Hypothalamus (tissue), 51 donors: ENCODE results near the gene CNN2.
"Not testable (repeated sequence)": the region's sequence is repeated elsewhere in the genome, so short reads cannot be mapped to it uniquely, and the experiment has no call there.

Experiments used
- DNase-seq, 51 donors: peaks; one replicate each; lab custom pipeline; 2025; lab: John Stamatoyannopoulos, UW

The CNN2 gene

DNA sequence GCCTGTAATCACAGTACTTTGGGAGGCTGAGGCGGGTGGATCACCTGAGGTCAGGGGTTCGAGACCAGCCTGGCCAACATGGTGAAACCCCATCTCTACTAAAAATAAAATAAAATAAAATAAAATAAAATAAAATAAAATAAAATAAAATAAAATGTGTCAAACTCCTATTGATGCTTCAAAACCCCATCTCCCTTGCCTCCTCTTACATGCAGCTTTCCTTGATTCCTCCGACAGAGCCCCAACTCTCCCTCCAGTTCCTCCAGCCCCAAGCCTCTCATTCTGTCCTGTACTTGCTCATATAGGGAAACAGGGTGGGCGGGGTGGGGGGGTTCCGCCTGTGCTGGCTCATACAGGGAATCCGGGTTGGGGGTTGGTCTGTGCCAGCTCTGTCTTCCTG lies 1.3 kb upstream of the CNN2 start:
- DNase-seq: not testable (repeated sequence)

DNA sequence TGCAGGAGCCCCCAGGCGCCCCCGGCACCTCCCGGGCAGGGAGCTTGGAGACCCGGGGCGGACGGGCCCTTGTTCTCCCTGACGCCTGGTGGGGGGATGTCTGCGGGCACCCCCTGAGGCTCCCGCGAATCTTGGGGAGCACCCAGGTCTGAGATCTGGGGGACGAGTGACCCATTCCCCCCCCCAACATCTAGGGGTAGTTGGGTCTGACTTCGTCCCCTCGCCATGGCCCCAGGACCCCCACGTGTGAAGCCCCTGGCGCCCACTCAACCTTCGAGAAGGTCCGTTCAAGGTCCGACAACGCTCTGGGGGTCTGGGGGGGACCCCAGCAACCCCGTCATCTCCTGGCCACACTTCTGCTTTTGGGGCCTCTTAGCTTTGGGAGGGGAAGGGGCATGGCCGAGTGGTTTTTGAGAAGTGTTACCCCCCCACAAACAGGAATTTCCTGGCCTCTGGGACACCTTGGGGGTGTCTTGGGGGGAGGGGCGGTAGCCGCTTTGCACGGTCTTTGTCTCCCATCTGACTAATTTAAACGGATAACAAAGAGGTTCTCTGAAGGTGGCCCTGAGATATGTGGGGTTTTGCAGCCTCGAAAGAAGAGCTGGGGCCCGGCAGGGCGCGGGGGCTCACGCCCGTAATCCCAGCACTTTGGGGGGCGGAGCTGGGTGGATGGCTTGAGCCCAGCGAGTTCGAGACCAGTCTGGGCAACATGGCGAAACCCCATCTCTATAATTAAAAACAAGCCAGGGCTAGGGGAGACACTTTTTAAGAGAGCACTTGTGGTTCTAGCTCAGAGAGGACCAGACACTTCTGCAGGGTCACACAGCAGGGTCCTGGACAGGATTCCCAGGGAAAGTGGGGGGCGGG lies 608 bp downstream of the CNN2 start:
- no peak for DNase-seq

DNA sequence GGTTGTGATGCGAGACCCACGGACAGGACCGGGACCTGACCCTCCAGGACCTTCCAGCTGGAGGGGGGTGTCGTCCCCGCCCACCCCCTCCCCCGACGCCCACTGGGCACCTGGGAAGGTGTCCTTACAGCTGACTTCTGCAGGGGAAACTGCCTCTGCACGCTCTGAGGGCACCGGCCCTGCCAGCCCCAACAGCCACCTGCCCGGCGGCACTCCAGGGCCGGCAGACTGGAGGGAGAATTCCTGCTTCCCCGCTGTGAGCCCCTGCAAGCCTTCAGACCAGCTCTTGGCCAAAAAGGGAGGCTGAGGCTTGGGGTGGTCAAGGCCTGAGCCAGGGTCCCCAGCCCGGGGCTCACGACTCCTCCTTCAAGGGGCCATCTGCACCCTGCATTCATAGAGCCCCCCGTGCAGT lies 1.2 kb downstream of the CNN2 start:
- DNase-seq: no peak

DNA sequence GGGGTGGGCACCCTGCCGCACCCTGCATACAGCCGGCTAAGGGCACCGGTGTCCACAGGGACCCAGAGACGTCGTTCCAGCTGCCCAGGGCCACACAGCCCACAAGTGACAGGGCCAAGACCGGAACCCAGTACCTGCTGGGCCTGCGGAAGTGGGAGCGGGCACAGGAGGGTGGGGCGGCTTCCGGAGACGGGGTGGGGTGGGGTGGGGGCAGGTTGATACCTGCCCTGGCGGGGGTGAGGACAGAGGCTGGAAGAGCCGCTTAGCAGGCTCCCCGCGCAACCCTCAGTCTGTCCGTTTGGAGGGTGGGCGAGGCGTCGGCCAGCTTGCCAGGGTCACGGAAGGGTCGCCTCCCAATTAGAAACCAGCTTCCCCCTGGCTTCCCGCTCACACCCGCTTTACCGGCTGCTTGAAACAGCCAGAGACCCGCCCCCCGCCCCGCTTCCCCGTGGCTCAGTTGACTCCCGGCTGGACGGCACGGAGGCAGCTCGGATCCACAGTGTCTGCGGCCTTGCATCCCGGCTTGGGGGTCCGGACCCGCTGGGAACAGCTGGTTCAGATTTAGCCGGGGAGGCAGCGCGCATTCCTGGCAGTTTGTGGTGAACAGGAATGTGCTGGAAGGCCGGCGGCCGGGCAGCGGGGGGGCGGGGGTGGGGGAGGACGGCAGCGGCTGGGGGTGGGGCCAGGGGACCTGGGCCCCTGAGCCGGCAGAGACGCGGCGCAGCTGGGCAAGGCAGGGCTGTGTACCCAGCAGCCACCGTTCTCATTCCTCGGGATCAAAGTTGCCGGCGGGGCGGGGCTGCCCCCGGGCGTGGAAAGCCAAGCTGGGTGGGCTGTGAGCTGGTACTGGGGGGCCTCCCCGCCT lies 1.9 kb downstream of the CNN2 start:
- DNase-seq: peak in 1 of 51 donors; percentile 9

DNA sequence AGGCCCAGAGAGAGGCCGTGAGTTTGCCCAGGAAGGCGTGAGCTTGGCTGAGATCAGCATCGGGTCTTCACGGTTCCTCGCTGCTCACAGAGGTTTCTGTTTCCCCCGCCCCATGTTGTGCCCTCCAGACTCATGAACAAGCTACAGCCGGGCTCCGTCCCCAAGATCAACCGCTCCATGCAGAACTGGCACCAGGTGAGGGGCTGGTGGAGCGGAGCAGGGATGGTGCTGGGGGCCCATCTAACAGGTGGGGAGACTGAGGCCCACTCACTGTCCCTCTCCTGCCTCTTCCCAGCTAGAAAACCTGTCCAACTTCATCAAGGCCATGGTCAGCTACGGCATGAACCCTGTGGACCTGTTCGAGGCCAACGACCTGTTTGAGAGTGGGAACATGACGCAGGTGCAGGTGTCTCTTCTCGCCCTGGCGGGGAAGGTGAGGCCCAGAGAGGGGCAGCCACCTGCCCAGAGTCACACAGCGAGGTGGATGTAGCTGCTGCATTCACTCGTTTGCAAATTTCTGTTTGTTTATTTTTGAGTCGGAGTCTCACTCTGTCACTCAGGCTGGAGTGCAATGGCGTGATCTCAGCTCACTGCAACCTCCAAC lies 6.0 kb downstream of the CNN2 start:
- no peak for DNase-seq

DNA sequence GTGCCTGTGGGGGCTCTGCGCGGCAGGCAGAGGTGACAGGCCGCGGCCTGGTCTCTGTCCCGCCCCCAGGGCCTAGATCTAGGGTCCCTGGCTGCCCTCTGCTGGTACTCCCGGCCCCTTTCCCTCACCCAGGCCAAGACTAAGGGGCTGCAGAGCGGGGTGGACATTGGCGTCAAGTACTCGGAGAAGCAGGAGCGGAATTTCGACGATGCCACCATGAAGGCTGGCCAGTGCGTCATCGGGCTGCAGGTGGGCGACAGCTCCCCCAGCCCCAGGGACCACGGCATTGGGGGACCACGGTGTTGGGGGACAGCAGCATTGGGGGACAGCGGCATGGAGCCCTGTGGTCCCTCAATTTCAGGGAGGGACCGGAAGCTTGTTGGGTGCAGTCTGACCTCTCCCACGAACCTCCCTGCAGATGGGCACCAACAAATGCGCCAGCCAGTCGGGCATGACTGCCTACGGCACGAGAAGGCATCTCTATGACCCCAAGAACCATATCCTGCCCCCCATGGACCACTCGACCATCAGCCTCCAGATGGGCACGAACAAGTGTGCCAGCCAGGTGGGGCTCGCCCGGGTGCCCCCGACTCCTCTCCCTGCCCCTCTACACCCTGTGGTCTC lies 9.7 kb downstream of the CNN2 start:
- no peak for DNase-seq

DNA sequence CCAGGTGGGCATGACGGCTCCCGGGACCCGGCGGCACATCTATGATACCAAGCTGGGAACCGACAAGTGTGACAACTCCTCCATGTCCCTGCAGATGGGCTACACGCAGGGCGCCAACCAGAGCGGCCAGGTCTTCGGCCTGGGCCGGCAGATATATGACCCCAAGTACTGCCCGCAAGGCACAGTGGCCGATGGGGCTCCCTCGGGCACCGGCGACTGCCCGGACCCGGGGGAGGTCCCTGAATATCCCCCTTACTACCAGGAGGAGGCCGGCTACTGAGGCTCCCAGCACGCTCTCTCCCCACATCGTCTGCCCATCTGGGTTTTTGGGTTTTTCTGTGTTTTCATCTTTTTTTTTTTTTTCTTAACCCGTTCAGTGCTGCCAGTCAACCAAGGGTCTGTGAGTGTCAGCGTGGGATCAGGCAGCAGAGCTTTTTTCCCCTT lies 11.2 kb downstream of the CNN2 start:
- no peak for DNase-seq

DNA sequence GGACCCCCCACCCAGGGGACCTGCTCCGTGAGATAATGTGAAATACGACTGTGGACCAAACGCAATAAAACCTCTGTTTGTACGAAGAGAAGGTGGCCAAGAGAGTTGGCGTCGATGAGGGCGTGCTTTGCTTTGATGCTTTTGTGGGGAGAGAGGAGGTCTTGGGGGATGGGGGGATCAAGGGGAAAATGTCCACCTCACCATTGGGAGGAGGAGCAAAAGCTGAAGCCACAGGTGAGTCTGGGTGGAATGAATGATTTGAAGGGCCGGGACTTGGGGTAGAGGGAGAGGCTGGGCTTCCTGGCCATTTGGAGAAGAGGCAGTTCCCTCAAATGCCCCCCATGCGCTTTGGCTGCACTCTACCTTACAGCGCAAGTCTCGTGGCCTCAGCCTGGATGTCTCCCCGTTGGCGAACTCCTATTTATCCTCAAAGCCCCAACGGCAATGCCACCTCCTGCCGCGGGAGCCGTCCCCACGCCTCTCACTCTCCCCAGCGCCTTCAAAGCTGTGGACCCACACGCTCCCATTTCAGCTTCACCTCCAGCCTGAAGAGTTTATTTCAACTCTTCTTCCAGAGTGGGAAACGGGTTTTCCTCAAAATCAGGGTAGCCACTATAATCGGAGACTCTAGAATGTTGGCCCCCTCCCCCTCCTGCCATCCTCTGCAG lies 12.7 kb downstream of the CNN2 start:
- no peak for DNase-seq

DNA sequence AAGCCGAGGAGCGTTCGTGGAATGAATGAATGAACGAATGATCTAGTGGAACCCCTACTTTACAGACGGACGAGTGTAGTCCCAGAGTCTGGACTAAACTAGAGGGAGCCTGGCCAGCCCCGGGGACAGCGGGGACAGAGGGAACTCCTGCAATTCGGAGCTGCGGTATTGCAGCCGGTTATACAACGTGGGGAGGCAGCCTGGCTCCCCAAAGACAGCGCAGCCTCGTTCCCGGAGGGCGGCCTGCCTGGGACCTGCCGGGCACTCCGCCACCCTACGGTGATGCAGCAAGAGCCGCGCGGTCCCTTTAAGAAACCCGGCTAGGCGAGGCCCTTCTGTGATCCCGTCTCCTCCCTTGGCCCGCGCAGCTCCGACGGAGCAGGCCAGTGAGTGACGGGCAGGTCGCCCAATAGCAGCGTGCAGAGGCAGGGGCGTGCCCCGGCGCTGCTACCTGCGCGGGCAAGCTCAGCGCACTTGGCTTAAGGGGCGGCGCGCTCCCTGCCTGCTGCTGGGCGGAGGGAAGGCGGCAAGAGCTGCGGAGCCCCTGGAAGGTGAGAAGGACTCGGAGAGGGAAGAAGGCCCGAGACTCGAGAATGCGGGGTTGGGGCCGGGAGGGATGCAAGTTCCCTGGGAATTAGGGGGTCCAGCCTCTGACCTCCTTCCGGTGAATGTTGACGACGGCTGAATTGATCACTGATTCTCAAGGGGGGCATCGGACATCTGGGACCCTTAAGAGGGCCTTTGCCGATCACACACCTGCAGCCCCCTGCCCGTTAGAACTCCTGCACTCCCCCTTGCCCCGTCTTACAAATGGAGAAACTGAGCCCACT lies 13.5 kb downstream of the CNN2 start, which contains the start of gene ABCA7:
ABCA7 (plus strand) TSS at position 462 of the 830 bp plus-strand sequence. CDS start 1,255 bp downstream, outside the sequence.
- peak; percentile 27 to 96 (median 91) for DNase-seq

DNA sequence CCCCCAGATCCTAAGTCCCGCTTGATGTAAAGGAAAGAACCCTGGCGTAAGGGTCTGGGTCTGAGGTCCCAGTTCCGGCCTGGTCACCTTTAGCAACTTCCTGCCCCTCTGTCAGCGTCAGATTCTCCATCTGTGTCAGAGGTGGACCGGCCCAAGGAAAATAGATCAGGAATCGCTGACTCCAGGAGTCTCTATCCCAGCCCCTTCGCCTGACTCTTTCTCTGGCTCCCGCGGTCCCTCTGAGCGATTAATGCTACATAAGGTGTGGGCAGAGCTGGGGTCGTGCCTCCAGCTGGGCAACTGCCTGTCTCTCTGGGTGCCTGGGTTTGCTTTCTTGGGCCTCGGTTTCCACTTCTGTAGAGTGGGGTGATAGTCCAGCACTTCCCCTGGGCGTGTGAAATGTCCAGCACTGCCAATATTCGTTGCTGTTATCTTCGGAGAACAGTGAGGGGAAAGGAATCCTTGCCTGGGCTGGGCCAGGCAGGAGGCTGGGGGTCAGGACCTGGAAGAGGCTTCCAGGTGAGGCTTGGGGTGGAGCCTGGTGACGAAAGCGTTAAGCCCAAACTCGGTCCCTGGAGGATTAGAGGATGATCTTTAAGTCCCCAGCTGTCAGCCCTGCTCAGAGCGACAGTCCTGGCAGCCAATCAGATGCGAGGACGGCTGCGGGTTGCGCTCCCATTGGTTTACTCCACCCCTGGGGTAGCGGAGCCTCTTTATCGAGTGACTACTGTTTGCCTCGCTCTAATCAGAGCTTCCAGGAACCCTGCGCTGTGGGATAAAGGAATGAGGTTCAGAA lies 14.3 kb downstream of the CNN2 start:
- peak; percentile 19 to 89 (median 76) for DNase-seq

DNA sequence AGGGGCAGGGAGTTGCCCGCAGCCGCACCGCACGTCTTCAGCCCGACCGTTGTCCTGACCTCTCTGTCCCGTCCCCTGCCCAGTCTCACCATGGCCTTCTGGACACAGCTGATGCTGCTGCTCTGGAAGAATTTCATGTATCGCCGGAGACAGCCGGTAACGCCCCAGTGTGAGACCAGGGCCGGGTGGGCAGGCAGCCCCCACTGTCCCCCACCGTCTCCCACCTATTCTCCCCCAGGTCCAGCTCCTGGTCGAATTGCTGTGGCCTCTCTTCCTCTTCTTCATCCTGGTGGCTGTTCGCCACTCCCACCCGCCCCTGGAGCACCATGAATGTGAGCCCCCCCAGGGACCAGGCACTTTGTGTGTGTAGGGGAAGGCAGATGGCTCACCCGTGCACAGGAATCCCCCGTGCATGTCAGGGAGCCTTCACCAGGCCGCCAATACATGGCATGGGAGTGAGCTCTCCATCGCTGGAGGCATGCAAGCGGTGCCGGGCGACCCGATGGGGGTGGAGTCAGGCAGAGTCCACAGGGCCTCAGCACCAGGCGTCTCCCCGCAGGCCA lies 14.9 kb downstream of the CNN2 start:
- no peak for DNase-seq

DNA sequence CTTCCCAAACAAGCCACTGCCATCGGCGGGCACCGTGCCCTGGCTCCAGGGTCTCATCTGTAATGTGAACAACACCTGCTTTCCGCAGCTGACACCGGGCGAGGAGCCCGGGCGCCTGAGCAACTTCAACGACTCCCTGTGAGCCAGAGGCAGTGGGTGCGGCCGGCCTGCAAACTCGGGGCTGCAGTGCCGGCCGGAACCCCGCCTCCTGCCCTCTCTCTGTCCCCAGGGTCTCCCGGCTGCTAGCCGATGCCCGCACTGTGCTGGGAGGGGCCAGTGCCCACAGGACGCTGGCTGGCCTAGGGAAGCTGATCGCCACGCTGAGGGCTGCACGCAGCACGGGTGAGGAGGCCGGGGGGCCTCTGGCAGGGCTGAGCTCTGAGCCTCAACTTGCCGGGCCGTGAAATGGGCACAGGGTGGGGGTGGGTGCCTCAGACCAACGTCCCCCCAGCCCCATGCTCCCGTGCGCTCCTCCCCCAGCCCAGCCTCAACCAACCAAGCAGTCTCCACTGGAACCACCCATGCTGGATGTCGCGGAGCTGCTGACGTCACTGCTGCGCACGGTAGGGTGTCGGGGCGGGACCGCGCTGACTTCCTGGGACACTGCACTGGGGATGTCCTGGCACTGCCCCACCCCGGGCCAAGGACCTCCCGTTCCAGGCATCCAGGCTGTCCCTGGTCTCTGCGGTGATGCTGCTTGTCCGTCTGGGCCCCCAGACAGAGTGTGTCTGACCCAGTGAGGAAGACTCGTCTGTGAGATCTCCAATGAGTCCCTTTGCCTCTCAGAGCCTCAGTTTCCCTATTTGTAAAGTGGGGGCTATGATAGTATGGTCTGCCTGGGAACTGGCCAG lies 15.7 kb downstream of the CNN2 start:
- no peak for DNase-seq

DNA sequence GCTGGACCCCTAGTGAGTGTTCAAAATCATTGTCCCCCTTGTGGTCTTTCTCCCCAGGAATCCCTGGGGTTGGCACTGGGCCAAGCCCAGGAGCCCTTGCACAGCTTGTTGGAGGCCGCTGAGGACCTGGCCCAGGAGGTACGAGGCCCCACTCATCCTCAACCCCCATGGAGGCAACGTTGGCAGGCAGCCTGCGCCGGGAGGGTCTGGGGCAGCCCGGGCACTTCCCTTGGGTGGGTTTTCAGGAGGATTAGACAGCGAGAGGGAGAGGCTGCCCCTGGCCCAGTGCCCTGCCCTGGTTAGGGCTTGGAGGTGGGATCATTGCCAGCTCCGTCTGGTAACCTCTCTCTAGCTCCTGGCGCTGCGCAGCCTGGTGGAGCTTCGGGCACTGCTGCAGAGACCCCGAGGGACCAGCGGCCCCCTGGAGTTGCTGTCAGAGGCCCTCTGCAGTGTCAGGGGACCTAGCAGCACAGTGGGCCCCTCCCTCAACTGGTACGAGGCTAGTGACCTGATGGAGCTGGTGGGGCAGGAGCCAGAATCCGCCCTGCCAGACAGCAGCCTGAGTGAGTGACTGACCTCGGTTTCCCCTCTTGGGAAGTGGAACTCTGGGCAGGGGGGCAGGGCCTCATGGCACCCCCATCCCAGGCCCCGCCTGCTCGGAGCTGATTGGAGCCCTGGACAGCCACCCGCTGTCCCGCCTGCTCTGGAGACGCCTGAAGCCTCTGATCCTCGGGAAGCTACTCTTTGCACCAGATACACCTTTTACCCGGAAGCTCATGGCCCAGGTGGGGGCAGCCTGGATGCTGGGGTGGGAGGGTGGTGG lies 16.5 kb downstream of the CNN2 start:
- no peak for DNase-seq

DNA sequence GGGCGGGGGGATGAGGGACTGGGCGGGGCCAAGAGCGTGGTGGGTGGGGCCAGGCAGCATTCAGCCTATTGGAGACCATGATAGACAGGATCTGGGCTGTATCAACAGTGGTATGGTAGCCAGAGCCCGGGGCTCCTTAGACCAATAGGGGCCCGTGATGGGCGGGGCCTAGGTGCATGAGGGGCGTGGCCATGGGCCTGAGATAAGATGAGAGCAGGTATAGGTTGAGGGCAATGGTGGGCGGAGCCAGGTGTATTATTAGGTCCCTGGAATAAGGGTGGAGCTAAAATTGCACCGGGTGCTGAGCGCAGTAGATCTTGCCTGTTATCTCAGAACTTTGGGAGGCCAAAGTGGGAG lies 18.8 kb downstream of the CNN2 start:
- no peak for DNase-seq

DNA sequence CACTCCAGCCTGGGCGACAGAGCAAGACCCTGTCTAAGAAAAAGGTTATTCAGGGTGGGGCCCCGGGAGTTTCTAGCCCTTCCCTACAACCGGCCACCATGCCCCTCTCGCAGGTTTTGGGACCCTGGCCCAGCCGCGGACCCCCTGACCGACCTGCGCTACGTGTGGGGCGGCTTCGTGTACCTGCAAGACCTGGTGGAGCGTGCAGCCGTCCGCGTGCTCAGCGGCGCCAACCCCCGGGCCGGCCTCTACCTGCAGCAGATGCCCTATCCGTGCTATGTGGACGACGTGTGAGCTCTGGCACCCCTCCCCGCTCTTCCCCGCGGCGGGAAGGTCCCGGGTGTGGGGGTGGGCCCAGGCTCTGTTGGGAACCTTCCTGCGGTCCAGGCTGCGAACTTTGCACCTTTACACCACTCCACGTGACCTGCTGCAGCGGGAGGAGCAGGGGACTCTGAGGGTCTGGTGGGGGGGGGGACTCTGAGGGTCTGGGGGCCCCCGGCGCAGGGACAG lies 19.8 kb downstream of the CNN2 start:
- DNase-seq: no peak
